Activated naive CD4-positive, alpha-beta T cell treated with anti-CD3 and anti-CD28 coated beads, Interleukin-2, amount 50 U/mL, for 72 hours (primary cell): ENCODE results near the gene SHC1. TPM values are rescaled to one million over a fixed set of nuclear protein-coding genes. Genes with fewer than 3 reads are reported as not detected.
A peak's percentile ranks its signal among the peaks of the same experiment; 100 is the strongest.

Experiments
- ATAC-seq, 2 donors: fragments of 150-1000 bp; cut with Tn5 transposase; 2 replicates each; pipeline ENCODE4 v1.10.0; 2021; ENCODE audit warnings: mild to moderate bottlenecking in 2 of 2, moderate library complexity in 2 of 2
- DNase-seq, 2 donors: peaks; one replicate each; pipeline ENCODE4 v3.0.0; 2021 to 2022; ENCODE audit warnings: low spot score in 2 of 2
- H3K27ac Mint-ChIP-seq, 2 donors: one replicate each; pipeline ENCODE4 v1.8.0; 2022; ENCODE audit warnings: mild to moderate bottlenecking in 2 of 2, mixed read lengths in 2 of 2
- H3K36me3 Mint-ChIP-seq, 2 donors: one replicate each; pipeline ENCODE4 v1.8.0; 2022; ENCODE audit warnings: mixed read lengths in 2 of 2
- H3K9me3 Mint-ChIP-seq, 2 donors: one replicate each; pipeline ENCODE4 v1.8.0; 2022; ENCODE audit warnings: mixed read lengths in 2 of 2
- total RNA-seq, 2 donors: library from RNA; stranded (reverse); gene quantifications; one replicate each; pipeline ENCODE4 v1.2.3, GENCODE V29; 2022

The SHC1 gene
- total RNA-seq, 2 donors from 2014 or later: 50.3 to 76.2 TPM

GRCh38 chr1:154957091-154957657, 13.4 kb downstream of the SHC1 start:
- H3K36me3 Mint-ChIP-seq: peaks cover 16 to 26% of the 10 kb centered on the region in 2 donors
- DNase-seq (no peak), ATAC-seq (no peak)
- peak overlapping the region; percentile 97 to 100 for H3K27ac Mint-ChIP-seq
- H3K9me3 Mint-ChIP-seq: no peaks in the 10 kb centered on the region

- no peaks in the 10 kb centered on the region for H3K9me3 Mint-ChIP-seq
- ATAC-seq (no peak), DNase-seq (no peak)
- H3K27ac Mint-ChIP-seq: peak overlapping the region; percentile 97 to 100
- H3K36me3 Mint-ChIP-seq: peaks cover 14 to 27% of the 10 kb centered on the region in 2 donors
Measured at GRCh38 chr1:154956544-154956941, 14.0 kb downstream of the SHC1 start.

GRCh38 chr1:154955718-154956543, 14.6 kb downstream of the SHC1 start, which contains the start of gene PBXIP1:
Gene PBXIP1 (minus strand): TSS chr1:154956099. CDS start chr1:154953721, 2,378 bp downstream.
- peak; percentile 47 to 57 for ATAC-seq
- peak within 1 kb of the TSS; percentile 97 to 100 for H3K27ac Mint-ChIP-seq
- peak; percentile 80 to 85 for DNase-seq
- peaks cover 11 to 23% of the 10 kb centered on the region in 2 donors for H3K36me3 Mint-ChIP-seq
- H3K9me3 Mint-ChIP-seq: no peaks in the 10 kb centered on the region

GRCh38 chr1:154955039-154955717, 15.4 kb downstream of the SHC1 start:
- peak; percentile 88 to 93 for ATAC-seq
- Mint-ChIP-seq H3K36me3 (peaks cover 5 to 18% of the 10 kb centered on the region in 2 donors), H3K9me3 (no peaks in the 10 kb centered on the region), H3K27ac (peak overlapping the region; percentile 97 to 100)
- DNase-seq: peak; percentile 82 to 88

GRCh38 chr1:154954541-154954940, 16.0 kb downstream of the SHC1 start:
- Mint-ChIP-seq H3K36me3 (peaks cover 2 to 18% of the 10 kb centered on the region in 2 donors), H3K9me3 (no peaks in the 10 kb centered on the region), H3K27ac (peak overlapping the region; percentile 97 to 100)
- no peak for ATAC-seq
- no peak for DNase-seq

- DNase-seq: no peak
- peaks cover 0 to 17% of the 10 kb centered on the region in 2 donors for H3K36me3 Mint-ChIP-seq
- ATAC-seq: no peak
Measured at GRCh38 chr1:154953611-154954038, 16.9 kb downstream of the SHC1 start.

GRCh38 chr1:154952664-154953063, 17.9 kb downstream of the SHC1 start:
- Mint-ChIP-seq H3K36me3 (peaks cover 0 to 12% of the 10 kb centered on the region in 2 donors), H3K27ac (peak overlapping the region; percentile 97), H3K9me3 (no peaks in the 10 kb centered on the region)
- ATAC-seq (no peak), DNase-seq (no peak)

More at GRCh38 chr1:154953611-154954038, 16.9 kb downstream of the SHC1 start:
- Mint-ChIP-seq H3K27ac (peak overlapping the region; percentile 97 to 100), H3K9me3 (no peaks in the 10 kb centered on the region)

GRCh38 chr1:154951901-154952657, 18.5 kb downstream of the SHC1 start:
- DNase-seq (peak; percentile 50 to 76), ATAC-seq (peak; percentile 21 to 59)
- Mint-ChIP-seq H3K36me3 (peaks cover 0 to 12% of the 10 kb centered on the region in 2 donors), H3K27ac (peak overlapping the region; percentile 97), H3K9me3 (no peaks in the 10 kb centered on the region)

- Mint-ChIP-seq H3K36me3 (peaks cover 0 to 9% of the 10 kb centered on the region in 2 donors), H3K27ac (peak overlapping the region; percentile 30 to 95), H3K9me3 (no peaks in the 10 kb centered on the region)
- ATAC-seq: no peak
- DNase-seq: no peak
Measured at GRCh38 chr1:154948079-154948478, 22.5 kb downstream of the SHC1 start.

- Mint-ChIP-seq H3K36me3 (no peaks in the 10 kb centered on the region), H3K27ac (peak overlapping the region; percentile 43 to 45), H3K9me3 (no peaks in the 10 kb centered on the region)
- no peak for DNase-seq
- ATAC-seq: no peak
Measured at GRCh38 chr1:154945962-154946850, 24.3 kb downstream of the SHC1 start.

GRCh38 chr1:154945160-154945961, 25.2 kb downstream of the SHC1 start:
- ATAC-seq: no peak
- Mint-ChIP-seq H3K9me3 (no peaks in the 10 kb centered on the region), H3K27ac (peak overlapping the region; percentile 43 to 50), H3K36me3 (no peaks in the 10 kb centered on the region)
- DNase-seq: no peak

GRCh38 chr1:154944401-154945159, 26.0 kb downstream of the SHC1 start:
- ATAC-seq: no peak
- peak overlapping the region; percentile 17 to 85 for H3K27ac Mint-ChIP-seq
- no peaks in the 10 kb centered on the region for H3K36me3 Mint-ChIP-seq
- no peaks in the 10 kb centered on the region for H3K9me3 Mint-ChIP-seq
- DNase-seq: no peak

GRCh38 chr1:154943649-154944400, 26.7 kb downstream of the SHC1 start:
- peak; percentile 34 to 55 for ATAC-seq
- peak in 1 of 2 donors; percentile 51 for DNase-seq

More at GRCh38 chr1:154943649-154944400, 26.7 kb downstream of the SHC1 start:
- H3K36me3 Mint-ChIP-seq: no peaks in the 10 kb centered on the region
- H3K27ac Mint-ChIP-seq: peak overlapping the region; percentile 17 to 85
- no peaks in the 10 kb centered on the region for H3K9me3 Mint-ChIP-seq
